ENCODE measurements around the gene F2RL2.
A peak's percentile ranks its signal among the peaks of the same experiment; 100 is the strongest.

Gene F2RL2, protein sequence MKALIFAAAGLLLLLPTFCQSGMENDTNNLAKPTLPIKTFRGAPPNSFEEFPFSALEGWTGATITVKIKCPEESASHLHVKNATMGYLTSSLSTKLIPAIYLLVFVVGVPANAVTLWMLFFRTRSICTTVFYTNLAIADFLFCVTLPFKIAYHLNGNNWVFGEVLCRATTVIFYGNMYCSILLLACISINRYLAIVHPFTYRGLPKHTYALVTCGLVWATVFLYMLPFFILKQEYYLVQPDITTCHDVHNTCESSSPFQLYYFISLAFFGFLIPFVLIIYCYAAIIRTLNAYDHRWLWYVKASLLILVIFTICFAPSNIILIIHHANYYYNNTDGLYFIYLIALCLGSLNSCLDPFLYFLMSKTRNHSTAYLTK
- 0.10 to 0.91 (median 0.32) reads per million in 4 experiments for total RNA-seq

DNA sequence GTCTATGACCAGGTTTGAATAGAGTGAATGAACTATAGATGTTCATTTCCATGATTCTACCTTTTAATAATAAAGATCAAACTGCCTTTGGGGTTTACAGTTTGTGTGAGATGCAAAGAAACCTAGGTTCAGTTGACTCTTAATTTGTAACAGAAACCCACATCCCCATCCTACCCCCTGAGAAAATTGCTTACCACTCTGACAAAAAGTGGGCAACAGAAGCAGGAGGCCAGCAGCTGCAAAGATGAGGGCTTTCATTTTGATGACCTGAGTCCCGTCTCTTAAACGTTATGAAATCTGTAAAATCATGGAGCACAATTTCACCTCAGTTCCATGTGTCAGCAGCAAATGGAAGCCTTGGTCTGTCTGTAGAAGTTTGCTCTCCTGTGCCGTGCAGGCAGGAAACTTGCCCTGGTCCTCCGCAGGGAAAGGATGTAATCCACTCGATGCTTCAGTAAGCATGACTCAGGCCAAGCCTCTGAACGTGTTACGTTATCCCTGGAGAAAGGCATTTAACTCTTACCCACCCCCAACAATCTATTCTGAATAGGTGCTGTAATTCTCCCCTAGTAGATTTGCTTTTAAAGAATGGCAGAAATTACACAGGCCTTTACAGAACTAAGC lies at the start of gene F2RL2:
Gene F2RL2, minus strand, starts transcription at position 431 of the 624 bp plus-strand sequence. Its CDS starts 173 bp downstream, at position 258.
- DNase-seq = no peak

DNA sequence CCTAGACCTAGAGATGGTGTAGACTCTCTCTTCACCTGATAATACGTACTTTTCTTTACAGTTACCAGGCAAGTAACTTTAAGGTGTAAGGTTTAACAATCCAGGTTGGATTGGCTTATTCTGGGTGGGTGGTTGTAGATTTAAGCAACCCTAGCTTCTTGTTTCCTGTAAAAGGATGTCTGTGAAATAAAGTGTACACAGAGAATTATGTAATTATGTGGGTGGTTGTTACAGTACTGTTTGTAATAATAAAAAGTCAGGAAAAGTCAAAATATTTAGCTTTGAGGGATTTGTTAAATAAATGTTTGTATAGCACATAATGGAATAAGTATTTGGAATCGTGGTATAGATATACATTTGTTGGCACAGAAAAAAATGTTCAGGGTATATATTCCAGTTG lies 49.0 kb upstream of the F2RL2 start:
- no peak for DNase-seq

DNA sequence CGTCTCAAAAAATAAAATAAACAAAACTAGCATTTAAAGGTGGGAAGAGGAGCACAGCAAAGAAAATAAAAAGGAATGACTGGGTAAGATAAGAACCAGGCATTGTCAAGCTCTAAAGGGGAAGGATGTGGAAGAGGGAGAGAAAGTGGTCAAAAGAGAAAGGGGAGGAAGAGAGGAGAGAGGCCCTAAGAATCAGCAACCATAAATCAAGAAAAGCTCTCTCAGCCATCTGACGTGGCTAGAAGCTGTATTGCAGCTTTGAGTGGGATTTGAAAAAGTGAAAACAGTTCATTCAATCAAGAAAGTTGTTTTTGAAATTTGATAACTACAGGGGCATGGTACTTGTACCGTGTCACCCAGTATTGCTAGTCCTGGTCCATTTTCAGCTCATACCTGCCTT lies 47.3 kb upstream of the F2RL2 start:
- DNase-seq = no peak

DNA sequence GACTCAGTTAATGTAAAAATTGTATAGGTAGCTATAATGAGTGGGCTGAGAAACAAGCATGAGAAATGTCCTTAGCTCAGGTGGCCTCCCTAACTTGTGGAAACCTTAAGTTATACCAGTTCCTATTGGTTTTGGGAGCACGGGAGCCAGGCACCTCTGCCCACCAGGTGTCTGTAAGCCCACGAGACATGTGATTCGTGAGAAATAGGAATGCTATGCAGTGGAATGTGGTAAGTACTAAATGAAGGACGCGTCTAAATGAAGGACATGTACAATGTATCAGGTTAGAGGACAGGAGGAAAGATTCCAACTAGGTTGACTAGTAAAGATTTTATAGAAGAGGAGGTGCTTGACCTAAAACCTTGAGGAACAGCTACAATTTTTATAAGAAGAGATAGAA lies 46.0 kb upstream of the F2RL2 start:
- no peak for DNase-seq

DNA sequence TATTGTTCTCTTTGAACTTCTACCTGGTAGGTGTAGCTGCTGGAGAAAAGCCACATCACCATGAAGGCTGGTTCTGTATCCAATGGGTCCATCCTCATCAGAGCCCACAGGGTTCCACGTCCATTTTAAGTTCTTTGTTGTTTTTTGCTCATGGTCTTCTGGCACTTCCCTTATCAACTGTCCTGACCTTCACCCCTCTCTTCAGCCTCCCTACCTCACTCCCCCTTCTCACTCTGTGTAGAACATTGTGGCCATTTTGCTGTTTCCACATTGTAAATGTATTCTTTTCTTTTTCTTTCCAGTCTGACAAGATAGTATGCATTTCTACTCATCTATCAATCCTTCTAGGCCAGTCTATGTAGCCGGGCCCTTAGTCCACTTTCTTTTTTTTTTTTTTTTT lies 44.3 kb upstream of the F2RL2 start:
- no peak for DNase-seq

DNA sequence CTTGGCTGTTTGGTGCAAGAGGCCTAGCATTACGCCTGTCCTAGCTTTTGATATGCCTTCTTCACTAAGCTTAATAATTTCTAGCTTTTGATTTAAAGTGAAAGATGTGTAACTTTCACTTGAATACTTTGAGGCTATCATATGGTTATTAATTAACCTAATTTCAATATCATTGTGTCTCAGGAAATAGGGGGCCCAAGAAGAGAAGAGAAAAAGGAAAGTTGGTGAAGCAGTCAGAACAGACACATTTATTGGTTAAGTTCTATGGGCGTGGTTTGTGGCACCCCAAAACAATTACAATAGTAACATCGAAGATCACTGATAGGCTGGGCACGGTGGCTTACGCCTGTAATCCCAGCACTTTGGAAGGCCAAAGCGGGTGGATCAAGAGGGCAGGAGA lies 40.9 kb upstream of the F2RL2 start:
- DNase-seq = no peak

- no peak for DNase-seq
Observed at GRCh38 chr5:76663573-76663972, 40.4 kb upstream of the F2RL2 start.

GRCh38 chr5:76662521-76662920 lies 39.3 kb upstream of the F2RL2 start:
- no peak for DNase-seq

DNA sequence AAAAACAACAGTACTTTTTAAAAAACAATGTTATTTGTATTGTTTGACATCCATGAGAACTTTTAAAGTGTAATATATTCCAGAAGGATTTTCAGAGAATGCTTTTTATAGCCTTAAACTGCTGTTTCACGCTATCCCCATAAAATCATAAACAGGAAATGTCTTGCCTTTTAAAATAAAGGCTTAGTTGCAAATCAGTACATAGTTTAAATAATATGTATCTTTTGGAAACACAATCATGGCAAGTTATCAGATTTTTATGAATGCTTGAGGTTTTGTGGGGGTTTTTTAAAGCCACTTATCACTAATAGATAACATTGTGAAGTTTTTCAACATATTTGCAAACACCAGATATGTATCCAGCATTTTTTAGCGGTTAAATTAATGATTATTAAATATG lies 37.2 kb upstream of the F2RL2 start:
- DNase-seq = no peak

DNA sequence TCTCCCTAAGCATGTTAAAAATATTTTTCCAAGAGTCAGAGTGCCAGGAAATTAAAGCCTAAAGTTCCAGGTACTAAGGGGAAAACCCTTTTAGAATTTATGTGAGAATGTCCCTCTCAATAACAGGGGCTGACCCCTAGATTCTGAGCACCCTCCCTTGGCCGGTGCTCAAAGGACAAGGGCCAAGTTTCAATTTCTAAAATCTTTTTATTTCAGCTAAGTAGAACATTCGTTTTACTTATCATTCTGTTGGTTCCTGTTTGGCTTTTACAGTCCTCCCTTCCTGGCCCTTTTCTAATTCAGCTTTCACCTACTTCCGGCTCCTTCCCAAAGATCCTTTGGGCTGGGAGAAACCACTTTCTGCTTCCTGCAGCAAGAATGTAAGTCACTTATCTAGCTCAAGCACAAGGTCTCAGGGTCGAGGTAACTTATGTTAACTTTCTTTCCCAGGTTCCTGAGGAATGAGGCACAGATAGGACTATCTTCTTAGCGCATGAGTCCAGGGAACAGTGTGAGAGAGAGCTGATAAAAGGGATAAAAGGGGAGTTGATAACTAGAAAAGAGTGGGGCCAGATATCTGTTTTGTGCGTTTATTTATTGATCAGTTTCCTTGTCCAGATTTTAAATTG lies 34.6 kb upstream of the F2RL2 start:
- DNase-seq = no peak

- DNase-seq = no peak
Observed at GRCh38 chr5:76657091-76657490, 33.9 kb upstream of the F2RL2 start.

DNA sequence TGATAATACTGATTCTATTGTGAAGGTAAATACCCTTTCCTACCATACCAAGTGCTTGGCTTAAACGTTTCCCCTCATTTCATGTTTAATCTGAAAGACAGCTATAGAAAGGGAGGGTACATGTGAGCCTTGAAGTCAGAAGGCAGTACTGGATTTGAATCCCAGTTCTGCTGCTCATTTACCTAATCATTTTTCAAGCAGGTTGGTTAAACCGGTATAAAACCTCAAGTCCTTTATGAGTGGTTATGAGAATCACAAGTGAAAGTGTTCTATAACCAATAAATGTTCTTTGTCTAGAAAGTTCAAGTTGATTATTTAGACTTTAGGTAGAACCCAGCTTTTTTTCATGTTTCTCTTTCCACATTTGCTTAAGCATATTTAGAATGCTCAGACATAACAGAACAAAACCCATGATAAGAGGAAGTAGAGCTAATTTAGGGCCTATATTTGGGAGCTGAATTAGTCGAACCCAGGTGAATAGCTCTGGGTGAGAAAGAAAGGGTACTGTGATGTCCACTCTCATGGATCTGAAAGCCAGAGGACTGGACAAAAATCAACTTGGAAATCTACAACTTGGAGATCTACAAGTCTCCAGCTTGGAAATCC lies 29.7 kb upstream of the F2RL2 start:
- no peak for DNase-seq

- no peak for DNase-seq
Observed at GRCh38 chr5:76649140-76649539, 25.9 kb upstream of the F2RL2 start.

DNA sequence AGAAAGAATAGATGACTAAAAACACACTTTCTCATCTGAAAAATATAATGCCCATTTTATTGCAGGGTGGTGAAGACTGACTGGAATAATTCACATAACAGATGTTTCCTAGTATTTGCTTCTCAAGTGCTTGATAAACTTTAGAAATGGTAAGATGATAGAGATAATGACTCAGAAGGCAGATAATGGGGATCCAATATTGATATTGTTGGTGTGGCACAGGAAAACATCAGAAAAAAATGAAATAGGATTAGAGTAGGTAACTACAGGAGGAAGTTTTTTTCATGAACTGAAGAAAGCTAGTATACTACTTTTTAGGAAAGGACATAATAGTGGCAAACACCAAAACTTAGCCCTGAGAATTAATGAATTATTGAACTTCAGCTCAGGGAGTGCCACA lies 20.2 kb upstream of the F2RL2 start:
- no peak for DNase-seq

GRCh38 chr5:76642390-76643040 lies 19.3 kb upstream of the F2RL2 start:
- no peak for DNase-seq

- DNase-seq = peak; percentile 22
Observed at GRCh38 chr5:76641514-76642120, 18.4 kb upstream of the F2RL2 start.

GRCh38 chr5:76638479-76638878 lies 15.3 kb upstream of the F2RL2 start:
- DNase-seq = no peak

DNA sequence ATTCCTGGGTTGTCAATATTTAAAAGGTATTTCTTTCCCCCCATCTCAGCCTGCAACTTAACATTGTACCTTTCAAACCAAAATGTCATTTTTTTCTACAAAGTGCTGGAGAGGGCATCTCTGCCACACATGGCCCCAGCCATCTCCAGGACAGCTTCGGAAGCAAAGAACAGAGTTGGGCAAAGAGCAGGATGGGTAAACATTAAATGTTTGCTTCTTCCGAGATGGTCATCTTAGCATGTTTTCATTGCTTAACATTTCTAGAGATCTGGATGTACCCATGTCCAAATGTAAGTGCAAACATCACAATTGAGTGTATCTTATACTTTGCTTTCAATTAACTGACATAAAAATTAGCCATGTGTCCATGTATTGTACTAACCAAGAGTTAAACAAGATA lies 14.3 kb upstream of the F2RL2 start:
- no peak for DNase-seq

DNA sequence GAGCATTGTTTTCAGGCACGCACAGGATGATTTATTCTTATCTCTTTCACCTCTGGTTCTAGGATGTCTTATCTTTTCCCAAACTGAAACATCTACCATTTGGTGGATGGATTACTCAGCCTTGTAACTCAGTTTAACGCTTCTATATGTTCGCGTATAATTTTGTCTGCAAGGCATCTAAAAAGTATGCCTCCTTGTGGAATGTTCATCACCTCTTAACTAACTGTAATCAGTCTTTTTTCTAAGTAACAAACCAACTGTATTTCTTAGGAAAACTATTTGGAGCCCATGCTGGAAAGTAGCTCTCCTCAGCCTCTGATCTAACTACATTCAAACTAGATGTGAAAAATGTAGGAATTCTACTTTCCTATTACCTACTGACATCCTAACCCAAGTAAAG lies 11.5 kb upstream of the F2RL2 start:
- no peak for DNase-seq

- DNase-seq = no peak
Observed at GRCh38 chr5:76626738-76627137, 3.5 kb upstream of the F2RL2 start.

DNA sequence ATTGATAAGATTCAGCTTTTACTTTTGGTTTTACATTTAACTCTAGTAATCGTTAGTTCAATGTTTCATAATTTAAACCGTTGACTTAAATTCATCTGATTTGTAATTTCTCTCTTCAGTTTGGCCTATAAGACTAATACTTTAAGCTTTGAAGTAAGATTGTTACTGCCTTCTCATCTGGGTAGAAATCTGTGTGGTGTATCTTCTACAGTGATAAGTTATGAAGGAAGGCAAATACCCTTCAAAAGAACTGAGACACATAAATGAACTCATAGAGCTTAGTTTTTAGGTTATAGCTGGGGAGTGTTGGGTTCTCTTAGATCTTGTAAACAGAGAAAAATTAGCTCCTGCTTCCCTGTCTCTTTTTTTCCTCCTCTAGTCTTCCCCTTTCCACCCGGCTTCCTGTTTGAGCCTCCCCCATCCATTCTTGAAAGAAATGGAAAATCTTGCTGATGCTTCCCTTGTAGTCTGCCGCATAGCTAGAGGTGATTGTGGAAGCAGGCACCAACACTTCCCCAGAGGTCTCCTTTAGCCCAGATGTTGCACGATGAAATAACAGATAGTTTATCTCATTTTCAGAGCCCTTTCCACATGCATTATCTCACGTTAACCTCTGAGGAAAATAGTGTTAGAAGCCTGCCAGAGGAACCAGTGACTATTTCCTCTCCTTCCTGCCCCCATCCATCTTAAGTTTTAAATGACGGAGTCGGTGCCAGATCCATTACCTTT lies 2.0 kb upstream of the F2RL2 start:
- no peak for DNase-seq

- DNase-seq = no peak
Observed at GRCh38 chr5:76622076-76622475, 1.1 kb downstream of the F2RL2 start.
